ENCODE results near the gene RERE.

GRCh38 chr1:8467308-8467707, 350.1 kb downstream of the RERE start:
- TF ChIP-seq, protein P1, sequence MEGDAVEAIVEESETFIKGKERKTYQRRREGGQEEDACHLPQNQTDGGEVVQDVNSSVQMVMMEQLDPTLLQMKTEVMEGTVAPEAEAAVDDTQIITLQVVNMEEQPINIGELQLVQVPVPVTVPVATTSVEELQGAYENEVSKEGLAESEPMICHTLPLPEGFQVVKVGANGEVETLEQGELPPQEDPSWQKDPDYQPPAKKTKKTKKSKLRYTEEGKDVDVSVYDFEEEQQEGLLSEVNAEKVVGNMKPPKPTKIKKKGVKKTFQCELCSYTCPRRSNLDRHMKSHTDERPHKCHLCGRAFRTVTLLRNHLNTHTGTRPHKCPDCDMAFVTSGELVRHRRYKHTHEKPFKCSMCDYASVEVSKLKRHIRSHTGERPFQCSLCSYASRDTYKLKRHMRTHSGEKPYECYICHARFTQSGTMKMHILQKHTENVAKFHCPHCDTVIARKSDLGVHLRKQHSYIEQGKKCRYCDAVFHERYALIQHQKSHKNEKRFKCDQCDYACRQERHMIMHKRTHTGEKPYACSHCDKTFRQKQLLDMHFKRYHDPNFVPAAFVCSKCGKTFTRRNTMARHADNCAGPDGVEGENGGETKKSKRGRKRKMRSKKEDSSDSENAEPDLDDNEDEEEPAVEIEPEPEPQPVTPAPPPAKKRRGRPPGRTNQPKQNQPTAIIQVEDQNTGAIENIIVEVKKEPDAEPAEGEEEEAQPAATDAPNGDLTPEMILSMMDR (IDR thresholded peaks at IDR 0.05), result no peak
- no peak for TF ChIP-seq POLR2A (IDR thresholded peaks at IDR 0.05)

All from uterus (tissue), 2 donors.